Nucleus accumbens (tissue), 56 donors: Measurements from ENCODE around the gene LRRC56.

Experiments used
- DNase-seq, 56 donors: peaks; one replicate each; lab custom pipeline; 2025; lab: John Stamatoyannopoulos, UW

LRRC56 gene

DNA sequence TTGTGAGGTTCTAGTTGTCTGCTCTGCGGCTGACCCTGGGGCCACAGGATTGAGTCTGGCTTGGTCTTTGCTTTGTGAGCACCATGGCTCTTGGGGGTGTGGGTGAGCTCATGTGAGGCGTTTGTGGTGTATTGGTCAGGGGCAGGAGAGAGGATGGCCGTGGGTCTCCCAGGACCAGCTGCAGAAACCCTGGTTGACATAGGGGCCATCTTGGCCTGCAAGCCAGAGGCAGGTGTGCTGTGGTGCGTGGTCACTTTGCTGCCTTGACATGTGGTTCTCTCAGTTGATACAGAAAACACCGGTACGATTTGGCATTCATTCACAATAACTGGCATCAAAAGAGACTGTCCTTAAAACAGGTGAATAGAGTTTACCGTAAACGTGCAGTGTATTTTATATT is 50.2 kb downstream of the LRRC56 start:
- DNase-seq = no peak

- no peak for DNase-seq
These were observed 50.7 kb downstream of the LRRC56 start for GRCh38 chr11:587978-588380.

- DNase-seq = no peak
These were observed 52.5 kb downstream of the LRRC56 start for GRCh38 chr11:589798-590197.

DNA sequence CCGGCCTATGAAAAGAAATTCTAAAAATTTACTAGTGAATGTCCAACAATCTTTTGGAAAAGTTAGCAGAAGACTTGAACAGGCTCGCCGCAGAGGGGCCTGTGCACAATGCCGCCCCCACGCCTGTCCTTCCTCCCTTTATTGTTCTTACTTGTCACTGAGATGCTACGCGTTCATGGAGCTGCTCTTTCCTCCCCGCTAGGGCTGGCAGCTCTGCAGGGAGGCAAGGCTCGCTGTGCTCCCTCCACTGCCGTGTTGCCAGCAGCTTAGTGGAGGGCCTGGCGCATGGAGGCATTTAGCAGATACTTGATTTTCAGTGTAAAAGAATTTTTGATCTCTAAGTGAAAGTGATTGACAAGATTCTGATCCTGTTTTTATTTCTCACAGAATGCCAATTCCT is 53.7 kb downstream of the LRRC56 start:
- DNase-seq = peak in 3 of 56 donors; percentile 20 to 47 (median 30)

GRCh38 chr11:592501-592900 is 55.2 kb downstream of the LRRC56 start:
- no peak for DNase-seq

- DNase-seq = no peak
These were observed 55.6 kb downstream of the LRRC56 start for GRCh38 chr11:592918-593317.

- no peak for DNase-seq
These were observed 56.0 kb downstream of the LRRC56 start for GRCh38 chr11:593347-593746.

GRCh38 chr11:595400-595799 is 58.1 kb downstream of the LRRC56 start:
- no peak for DNase-seq

DNA sequence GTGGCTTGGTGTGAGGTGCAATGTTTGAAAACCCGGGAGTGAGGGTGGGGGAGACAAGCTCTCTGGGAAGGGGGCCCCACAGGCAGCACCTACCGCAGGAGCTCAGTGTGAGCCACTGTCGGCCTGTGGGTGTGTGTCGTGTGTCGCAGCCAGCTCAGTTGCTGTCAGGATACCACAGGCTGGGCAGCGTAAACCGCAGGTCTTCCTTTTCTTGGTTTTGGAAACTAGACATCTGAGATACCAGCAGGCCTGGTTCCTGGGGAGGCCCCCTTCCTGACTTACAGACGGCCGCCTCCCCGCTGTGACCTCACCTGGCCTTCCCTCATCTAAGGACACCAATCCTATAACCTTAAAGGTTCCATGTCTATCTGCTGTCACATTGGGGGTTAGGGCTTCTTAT is 59.0 kb downstream of the LRRC56 start:
- no peak for DNase-seq

DNA sequence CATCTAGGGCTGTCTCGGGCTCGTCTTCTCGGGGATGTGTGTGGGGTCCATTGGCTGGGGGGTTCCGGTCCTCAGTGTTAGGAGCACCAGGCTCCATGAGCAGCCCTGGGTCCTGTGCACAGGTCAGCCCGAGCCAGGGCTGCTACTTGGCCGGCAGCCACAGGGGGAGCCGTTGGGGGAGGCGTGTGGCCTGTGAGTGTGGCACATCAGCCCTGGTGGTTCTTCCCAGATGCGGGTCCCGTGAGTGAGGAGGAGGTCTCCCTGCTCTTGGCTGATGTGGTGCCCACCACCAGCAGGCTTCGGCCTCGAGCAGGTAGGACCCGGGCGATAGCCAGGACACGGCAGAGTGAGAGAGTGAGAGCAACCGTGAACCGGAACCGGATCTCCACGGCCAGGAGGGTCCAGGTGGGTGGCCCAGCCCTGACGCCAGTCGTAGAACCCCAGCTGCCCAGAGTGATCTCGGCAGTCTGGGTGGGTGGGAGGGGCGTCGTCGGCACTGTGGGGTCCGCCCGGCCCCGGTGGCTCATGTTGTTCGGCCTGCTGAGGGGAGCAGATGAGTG is 59.9 kb downstream of the LRRC56 start:
- no peak for DNase-seq

- no peak for DNase-seq
These were observed 60.8 kb downstream of the LRRC56 start for GRCh38 chr11:598005-598680.

- no peak for DNase-seq
These were observed 64.4 kb downstream of the LRRC56 start for GRCh38 chr11:601573-602245.

DNA sequence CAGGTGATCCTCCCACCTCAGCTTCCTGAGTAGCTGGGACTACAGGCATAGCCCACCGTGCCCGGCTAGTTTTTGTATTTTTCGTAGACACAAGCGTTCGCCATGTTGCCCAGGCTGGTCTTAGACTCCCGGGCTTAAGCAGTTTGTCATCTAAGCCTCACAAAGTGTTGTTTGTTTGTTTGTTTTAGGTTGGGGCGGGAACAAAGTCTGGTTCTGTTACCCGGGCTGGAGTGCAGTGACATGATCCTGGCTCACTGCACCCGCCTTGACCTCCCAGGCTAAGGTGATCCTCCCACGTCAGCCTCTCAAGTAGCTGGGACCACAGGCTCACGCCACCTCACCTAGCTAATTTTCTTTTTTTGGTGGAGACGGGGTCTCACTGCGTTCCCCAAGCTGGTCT is 65.8 kb downstream of the LRRC56 start:
- no peak for DNase-seq
